RWPE1 (cell line): ENCODE results near the gene PLXDC2.

Experiments used
- CTCF ChIA-PET: fragments of 350-600 bp; sonication (Branson Sonifier 250); formaldehyde crosslinking; extraction: SDS; loops from one replicate; lab custom pipeline; 2021; lab: Yijun Ruan, JAX
- POLR2A ChIA-PET: fragments of 400-600 bp; formaldehyde crosslinking; extraction: SDS; loops from one replicate; lab custom pipeline; 2020; ENCODE audit warnings: antibody characterized with exemption; ENCODE audit not compliant: low non-redundant PET; lab: Yijun Ruan, JAX
- DNase-seq: peaks from one replicate; pipeline ENCODE4 v3.0.0; 2012; ENCODE audit warnings: low spot score
- H3K27ac ChIP-seq: fragments of 450-650 bp; 2 replicates; pipeline ENCODE4 v1.5.1; 2017
- TF ChIP-seq, protein P1 (sequence below): fragments of 450-650 bp; conservative IDR thresholded peaks from 2 replicates; pipeline ENCODE4 v1.5.1; 2017; ENCODE audit warnings: low read depth, mild to moderate bottlenecking

Gene PLXDC2

DNA sequence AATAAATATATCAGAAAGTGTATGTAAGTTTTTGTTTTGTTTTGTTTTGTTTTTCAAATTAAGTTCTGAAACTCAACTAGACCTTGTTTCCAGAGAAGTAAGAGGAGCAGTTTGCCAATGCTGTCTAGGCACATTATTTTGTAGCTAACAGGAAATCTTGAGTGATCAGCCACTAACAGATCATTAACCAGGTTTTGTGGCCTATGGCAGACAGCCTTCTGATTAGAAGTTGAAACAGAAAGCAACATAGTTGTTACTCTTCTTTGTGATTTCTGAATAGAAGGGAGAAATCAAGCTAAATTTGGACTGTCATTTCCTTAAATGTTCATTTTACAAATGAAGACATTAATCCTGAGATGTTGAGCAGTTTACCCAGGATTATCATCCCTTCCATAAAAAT is 142.6 kb downstream of the PLXDC2 start:
- no peak overlapping the region for H3K27ac ChIP-seq
- ChIA-PET POLR2A (no interaction called here), CTCF (interaction anchor here (0.6 to 0.9 kb wide), 2 partner anchors 140 to 254 kb away, joined by 3 to 5 read pairs; no protein-coding TSS in a partner anchor)
- no peak for DNase-seq
- TF ChIP-seq, protein P1, sequence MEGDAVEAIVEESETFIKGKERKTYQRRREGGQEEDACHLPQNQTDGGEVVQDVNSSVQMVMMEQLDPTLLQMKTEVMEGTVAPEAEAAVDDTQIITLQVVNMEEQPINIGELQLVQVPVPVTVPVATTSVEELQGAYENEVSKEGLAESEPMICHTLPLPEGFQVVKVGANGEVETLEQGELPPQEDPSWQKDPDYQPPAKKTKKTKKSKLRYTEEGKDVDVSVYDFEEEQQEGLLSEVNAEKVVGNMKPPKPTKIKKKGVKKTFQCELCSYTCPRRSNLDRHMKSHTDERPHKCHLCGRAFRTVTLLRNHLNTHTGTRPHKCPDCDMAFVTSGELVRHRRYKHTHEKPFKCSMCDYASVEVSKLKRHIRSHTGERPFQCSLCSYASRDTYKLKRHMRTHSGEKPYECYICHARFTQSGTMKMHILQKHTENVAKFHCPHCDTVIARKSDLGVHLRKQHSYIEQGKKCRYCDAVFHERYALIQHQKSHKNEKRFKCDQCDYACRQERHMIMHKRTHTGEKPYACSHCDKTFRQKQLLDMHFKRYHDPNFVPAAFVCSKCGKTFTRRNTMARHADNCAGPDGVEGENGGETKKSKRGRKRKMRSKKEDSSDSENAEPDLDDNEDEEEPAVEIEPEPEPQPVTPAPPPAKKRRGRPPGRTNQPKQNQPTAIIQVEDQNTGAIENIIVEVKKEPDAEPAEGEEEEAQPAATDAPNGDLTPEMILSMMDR = no peak

DNA sequence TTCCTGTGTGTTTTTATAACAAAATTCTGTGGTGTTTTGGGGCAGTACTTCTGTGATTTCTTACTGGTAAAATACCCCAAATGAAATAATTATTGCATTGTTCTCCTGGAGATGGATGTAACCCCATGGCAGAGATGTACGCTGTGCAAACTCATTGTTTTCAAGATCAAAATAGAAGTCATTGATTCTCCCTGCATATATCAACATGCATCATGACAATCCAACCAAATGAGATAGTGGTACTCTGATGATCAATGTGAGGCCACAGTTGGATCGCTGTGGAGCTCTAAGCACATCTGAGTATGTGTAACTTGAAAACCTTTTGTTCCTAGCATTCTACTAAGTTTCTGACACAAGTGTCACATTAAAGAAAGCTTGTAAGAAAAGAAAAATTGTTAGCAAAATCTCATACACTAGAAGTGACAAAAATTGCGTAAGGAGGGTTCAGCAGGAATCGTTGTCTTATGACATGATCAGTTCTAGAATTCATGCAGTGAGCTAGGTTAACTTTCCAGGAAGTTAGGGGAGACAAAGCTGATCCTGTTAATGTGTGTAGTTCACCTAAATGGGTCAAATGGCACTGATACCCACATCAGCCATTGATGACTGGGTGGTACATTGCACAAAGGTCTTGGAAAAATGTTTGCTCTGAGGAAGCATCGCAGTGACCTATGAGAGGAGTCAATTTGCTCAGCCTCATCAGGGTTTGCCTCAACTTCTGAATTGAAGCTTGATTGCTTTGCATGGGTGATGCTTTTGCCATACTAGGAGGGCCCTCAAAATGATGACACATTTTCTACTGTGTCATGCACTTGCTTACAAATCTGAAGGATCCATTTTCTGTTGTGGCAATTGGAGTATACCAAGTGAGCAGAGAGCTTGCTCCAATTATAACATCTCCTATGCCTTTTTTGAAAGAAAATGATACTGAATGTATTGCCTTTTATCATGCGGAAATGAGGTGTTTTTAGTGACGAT is 145.1 kb downstream of the PLXDC2 start:
- POLR2A ChIA-PET = no interaction called here
- TF ChIP-seq, protein P1 = no peak
- CTCF ChIA-PET = no interaction called here

DNA sequence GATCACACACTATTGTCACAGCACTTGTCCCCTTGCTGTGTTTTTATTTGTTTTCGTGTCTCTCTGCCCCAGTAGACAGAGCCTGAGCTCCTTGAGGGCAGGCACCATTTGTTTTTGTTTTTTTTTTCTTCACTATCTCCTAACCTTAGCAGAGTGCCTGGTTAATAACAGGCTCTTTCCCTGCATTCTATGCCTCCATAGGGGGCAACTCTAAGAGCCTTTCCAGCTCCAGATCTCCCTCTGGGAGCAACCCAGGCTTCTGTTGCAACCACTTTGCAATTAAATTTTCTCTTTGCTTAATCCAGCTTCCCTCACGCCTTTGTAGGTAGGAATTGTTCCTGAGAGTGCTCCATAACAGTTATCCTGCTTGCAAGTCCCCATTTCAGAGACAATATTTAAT is 148.4 kb downstream of the PLXDC2 start:
- no peak for DNase-seq
- TF ChIP-seq, protein P1 = no peak
- POLR2A ChIA-PET = no interaction called here
- CTCF ChIA-PET = no interaction called here
- H3K27ac ChIP-seq = no peak overlapping the region

More for the DNA sequence above, 145.1 kb downstream of the PLXDC2 start:
- no peak overlapping the region for H3K27ac ChIP-seq
- no peak for DNase-seq

DNA sequence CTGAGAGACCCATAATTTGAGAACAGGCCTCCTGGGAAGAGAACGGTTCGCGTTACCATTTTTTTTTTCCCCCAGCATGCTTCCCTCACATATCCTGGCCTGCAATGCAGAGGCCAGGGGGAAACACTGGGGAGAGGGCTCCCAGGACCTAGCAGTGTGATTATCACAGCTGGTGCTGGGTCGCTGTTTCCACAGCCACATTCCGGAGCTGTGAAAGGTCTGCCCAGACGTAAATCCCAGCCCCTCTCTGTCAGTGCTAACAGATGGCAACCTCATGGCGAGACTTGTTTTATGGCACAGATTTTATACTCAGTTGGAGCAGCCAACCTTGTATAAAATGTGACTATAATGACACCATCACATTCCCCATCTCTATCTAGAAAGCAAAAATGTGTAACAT is 150.5 kb downstream of the PLXDC2 start:
- ChIA-PET CTCF (no interaction called here), POLR2A (no interaction called here)
- no peak for DNase-seq
- TF ChIP-seq, protein P1 = no peak
- H3K27ac ChIP-seq = no peak overlapping the region

DNA sequence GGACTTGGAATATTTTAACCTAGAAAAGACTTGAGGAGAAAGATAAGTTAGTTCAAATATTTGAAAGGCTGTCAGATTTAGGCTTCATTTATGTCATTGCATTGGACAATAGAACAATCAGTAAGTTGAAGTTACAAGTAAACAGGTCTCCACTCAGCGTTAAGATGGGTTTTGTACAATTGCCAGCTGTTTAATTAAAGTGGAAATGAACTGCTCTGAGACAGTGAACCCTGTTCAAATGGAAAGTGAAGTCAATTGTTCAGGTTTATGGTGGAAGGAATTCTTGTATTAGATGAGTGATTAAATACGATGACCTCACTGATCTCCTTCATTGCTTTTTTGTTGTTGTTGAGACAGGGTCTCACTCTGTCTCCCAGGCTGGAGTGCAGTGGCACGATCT is 151.7 kb downstream of the PLXDC2 start:
- DNase-seq = no peak
- POLR2A ChIA-PET = no interaction called here

DNA sequence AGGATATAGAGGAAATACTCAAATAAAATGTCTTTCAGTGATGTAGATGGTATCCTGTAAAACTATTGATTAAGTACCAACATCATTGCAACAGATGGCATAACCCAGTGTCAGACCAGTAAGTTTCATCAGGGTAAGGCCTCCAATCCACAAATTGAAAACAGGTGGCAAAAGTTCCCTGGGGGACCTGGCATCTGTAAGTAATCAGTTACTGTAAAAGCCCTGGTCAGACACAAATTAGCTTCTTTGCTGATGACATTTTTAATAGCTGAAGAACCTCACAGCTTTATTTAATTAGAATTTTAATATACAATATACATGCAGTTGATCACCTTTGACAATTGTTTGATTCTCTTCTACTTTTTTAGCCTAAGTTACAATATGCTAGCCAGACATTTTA is 152.5 kb downstream of the PLXDC2 start:
- TF ChIP-seq, protein P1 = no peak
- DNase-seq = no peak
- POLR2A ChIA-PET = no interaction called here
- CTCF ChIA-PET = no interaction called here
- H3K27ac ChIP-seq = no peak overlapping the region

More for the DNA sequence above, 151.7 kb downstream of the PLXDC2 start:
- CTCF ChIA-PET = no interaction called here
- TF ChIP-seq, protein P1 = no peak
- no peak overlapping the region for H3K27ac ChIP-seq
